Stimulated activated CD4-positive, alpha-beta T cell treated with anti-CD3 and anti-CD28 coated beads, Interleukin-4, amount 100 ng/mL, for 1 hour (primary cell): ENCODE results near the gene LRRC3.

Experiments used
- DNase-seq: peaks from one replicate; pipeline ENCODE4 v3.0.0-alpha.2; 2020

LRRC3 gene

GRCh38 chr21:44480200-44481053 is 25.1 kb downstream of the LRRC3 start:
- no peak for DNase-seq

GRCh38 chr21:44482581-44483287 is 27.4 kb downstream of the LRRC3 start:
- DNase-seq, result no peak

GRCh38 chr21:44483288-44484237 is 28.3 kb downstream of the LRRC3 start:
- DNase-seq, result no peak

- no peak for DNase-seq
Measured at GRCh38 chr21:44484498-44485253, 29.4 kb downstream of the LRRC3 start.

- DNase-seq, result peak; percentile 61
Measured at GRCh38 chr21:44485254-44485793, 30.0 kb downstream of the LRRC3 start.

GRCh38 chr21:44485796-44486195 is 30.5 kb downstream of the LRRC3 start:
- DNase-seq, result no peak

GRCh38 chr21:44486302-44486701 is 31.0 kb downstream of the LRRC3 start:
- no peak for DNase-seq

GRCh38 chr21:44487831-44488230 is 32.5 kb downstream of the LRRC3 start:
- peak; percentile 58 for DNase-seq

- no peak for DNase-seq
Measured at GRCh38 chr21:44489962-44490361, 34.7 kb downstream of the LRRC3 start.

GRCh38 chr21:44490405-44490804 is 35.1 kb downstream of the LRRC3 start:
- no peak for DNase-seq

GRCh38 chr21:44490816-44491215 is 35.5 kb downstream of the LRRC3 start:
- no peak for DNase-seq

GRCh38 chr21:44492567-44493385 is 37.5 kb downstream of the LRRC3 start:
- DNase-seq, result no peak

GRCh38 chr21:44494418-44494817 is 39.1 kb downstream of the LRRC3 start:
- DNase-seq, result no peak

- no peak for DNase-seq
Measured at GRCh38 chr21:44494956-44495355, 39.6 kb downstream of the LRRC3 start.

GRCh38 chr21:44495611-44496563 is 40.6 kb downstream of the LRRC3 start:
- no peak for DNase-seq

GRCh38 chr21:44496564-44497550 is 41.5 kb downstream of the LRRC3 start:
- no peak for DNase-seq

GRCh38 chr21:44497703-44498126 is 42.4 kb downstream of the LRRC3 start:
- DNase-seq, result no peak
